DMS114 treated with DMSO at 0.1 percent for 48 hours (cell line): ENCODE measurements around the gene ATP13A3.

Experiments used
- DNase-seq: peaks from one replicate; lab custom pipeline; 2025; ENCODE audit not compliant: unreplicated experiment; lab: John Stamatoyannopoulos, UW

The ATP13A3 gene

GRCh38 chr3:194446172-194446571, 40.6 kb downstream of the ATP13A3 start:
- no peak for DNase-seq

GRCh38 chr3:194443901-194444300, 42.9 kb downstream of the ATP13A3 start:
- DNase-seq: no peak

GRCh38 chr3:194440756-194441155, 46.0 kb downstream of the ATP13A3 start:
- no peak for DNase-seq

GRCh38 chr3:194439881-194440550, 46.8 kb downstream of the ATP13A3 start:
- DNase-seq: no peak

DNA sequence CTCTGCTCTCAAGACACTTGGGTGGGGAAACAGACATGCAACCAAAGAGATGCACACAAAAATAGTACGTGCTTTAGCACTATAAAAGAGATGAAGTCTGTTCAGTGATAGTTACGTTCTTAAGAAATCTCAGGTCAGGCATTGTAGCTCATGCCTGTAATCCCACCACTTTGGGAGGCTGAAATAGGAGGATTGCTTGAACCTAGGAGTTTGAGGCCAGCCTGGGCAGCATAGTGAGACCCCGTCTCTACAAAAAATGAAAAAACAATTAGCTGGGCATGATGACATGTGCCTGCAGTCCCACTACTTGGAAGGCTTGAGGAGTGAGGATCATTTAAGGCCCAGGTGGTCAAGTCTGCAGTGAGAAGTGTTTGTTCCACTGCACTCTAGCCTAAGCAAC, 52.3 kb downstream of the ATP13A3 start:
- no peak for DNase-seq

GRCh38 chr3:194431554-194431953, 55.2 kb downstream of the ATP13A3 start:
- DNase-seq: no peak

- DNase-seq: no peak
Measured at GRCh38 chr3:194425399-194425798, 61.4 kb downstream of the ATP13A3 start.

- no peak for DNase-seq
Measured at GRCh38 chr3:194424953-194425352, 61.8 kb downstream of the ATP13A3 start.

DNA sequence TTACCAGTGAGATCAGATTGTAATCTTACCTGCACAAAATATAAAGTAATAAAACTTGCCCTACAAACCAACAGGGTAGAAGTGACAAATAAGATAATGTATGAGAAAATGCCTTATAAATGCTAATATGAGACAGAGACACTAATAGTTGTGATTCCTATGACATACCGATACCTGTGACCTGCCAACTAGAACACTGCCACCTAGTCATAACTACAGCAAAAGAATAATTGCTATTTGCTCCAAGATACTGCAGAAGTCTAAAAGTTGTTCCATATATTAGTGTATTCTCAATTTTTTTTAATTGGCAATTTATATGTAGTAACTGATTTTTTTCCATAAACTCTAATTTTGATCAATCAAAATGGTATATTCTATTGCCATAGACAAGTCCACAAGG, 62.4 kb downstream of the ATP13A3 start:
- no peak for DNase-seq

DNA sequence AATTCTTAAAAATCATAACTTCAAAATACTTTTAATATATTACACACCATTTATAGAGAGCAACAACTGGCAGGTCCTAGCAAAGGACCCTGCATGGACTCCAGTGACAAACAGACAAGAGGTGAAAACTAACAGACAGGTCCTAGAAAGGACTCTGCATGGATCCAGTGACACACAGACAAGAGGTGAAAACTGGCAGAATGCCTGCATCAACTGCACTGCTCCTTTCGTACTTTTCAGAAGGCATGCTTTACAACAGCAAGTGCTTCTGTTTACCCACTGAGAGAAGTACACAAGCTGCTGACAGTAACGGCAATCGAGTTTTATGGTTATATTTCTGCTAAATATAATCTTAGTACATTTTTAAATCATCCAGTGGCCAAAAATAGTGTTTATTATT, 63.5 kb downstream of the ATP13A3 start:
- DNase-seq: no peak

GRCh38 chr3:194422188-194422587, 64.6 kb downstream of the ATP13A3 start:
- no peak for DNase-seq

GRCh38 chr3:194418671-194419070, 68.1 kb downstream of the ATP13A3 start:
- DNase-seq: no peak

DNA sequence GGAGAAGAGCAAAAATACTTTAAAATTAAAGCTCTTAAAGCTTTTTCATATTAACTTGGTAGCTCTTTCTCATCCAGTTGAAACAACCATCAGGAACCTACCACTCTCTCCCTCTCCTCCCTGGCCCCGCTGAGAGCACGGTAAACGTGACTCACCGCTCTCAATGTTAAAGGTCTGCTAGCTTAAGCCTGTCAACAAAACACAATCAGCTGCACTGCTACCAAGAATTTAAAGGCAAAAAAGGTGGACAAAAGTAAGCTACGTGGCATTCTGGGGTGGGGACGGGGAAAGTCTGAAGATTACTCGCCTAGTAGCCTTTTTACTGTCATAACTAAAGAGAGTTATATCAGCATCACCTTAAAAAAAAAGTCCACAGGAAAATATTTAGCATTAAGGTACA, 79.4 kb downstream of the ATP13A3 start:
- no peak for DNase-seq

- no peak for DNase-seq
Measured at GRCh38 chr3:194405766-194406165, 81.0 kb downstream of the ATP13A3 start.

DNA sequence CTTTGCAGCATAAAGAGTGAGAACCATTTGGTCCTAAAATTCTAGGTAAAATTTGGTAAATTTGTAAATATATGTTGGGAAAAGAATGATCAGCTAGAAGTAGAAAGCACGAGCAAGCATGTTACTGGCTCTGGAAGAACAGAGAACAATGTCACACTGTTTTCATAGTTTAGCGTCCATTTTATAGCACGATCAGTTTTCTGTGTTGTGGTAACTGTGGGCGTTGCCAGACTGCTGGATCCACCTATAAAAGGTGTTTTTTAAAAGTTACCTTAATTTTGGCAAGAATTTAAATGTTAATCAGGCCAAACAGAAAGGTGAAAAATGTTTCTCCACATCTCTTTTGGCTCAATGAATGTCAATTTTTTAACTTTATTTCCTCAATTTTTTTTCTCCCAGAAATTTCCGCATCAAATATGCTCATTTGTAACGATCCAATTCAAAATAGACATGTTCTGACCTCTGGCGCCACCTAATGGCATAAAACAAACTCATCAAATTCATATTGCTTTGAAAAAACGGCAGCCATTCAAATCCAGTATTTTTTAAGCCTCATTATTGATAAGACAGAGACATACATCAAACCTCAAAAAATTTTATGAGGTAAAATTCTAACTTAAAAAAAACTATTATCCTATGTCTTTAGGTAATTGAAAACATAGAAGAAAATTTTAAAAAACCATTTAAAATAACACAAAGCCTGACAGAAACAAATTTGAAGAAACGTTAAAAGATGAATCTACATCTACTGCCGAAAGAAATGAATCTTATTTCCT, 82.2 kb downstream of the ATP13A3 start:
- peak; percentile 52 for DNase-seq

DNA sequence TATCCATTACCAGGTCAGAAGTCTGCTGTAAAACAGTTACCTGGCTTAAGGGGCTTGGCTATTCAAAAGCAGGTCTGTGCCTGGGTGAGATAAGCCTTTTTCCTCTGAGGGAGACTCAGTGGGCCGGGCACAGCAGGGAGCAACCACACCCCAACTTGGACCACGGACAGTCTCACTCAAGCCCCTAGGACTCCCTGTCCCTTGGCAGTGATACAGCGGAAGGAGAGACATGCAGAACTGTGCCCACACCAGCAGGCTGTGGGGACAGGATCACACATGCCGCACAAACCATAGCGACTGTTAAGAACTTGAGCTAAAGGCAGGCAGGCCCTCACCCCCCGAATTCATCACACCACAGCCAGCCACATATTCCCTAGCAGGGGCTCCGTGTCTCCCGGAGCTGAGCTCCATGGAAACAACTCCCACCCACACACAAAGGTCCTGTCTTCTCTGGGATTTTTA, 84.9 kb downstream of the ATP13A3 start:
- DNase-seq: no peak

DNA sequence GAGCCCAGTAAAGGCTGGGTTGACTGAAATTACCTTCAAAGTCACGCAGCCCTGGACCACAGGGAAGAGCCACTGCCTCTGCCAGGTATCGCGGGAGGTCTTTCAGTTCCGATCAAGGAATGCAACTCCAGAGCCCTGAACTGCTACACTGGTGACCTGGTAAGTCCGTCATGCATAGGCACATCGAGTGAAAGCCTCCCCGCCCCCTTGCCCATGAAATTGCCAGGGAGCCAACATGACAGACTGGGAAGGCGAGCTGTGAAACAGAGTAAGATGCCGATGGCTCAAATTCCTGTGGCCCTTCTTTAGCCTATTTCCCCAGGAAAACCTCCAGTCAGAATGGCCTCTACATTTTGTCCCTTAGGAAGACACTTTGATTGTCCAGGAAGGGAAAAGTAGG, 85.5 kb downstream of the ATP13A3 start:
- DNase-seq: no peak

DNA sequence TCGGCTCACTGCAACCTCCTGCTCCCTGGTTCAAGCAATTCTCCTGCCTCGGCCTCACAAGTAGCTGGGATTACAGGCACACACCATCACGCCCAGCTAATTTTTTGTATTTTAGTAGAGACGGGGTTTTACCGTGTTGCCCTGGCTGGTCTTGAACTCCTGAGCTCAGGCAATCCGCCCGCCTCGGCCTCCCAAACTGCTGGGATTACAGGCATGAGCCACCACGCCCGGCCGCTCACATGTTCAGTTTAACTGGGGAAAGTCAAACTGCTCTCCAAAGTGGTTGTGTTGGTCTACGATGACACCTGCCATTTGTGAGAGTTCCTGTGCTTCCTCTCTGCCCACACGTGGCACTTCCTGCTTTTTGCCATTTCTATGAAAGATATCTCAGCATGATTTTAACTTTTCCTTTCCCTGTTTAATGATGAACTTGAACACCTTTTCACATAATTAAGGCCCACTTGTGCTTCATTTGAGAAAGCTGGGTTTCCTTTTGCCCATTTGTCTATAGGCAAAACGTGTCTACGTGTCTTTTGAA, 86.9 kb downstream of the ATP13A3 start:
- DNase-seq: no peak

- DNase-seq: no peak
Measured at GRCh38 chr3:194399166-194399565, 87.6 kb downstream of the ATP13A3 start, which contains the start of gene GP5. GP5 (minus strand) TSS chr3:194399266; CDS start chr3:194398282, 984 bp downstream.

GRCh38 chr3:194397757-194398312, 89.0 kb downstream of the ATP13A3 start:
- DNase-seq: no peak

DNA sequence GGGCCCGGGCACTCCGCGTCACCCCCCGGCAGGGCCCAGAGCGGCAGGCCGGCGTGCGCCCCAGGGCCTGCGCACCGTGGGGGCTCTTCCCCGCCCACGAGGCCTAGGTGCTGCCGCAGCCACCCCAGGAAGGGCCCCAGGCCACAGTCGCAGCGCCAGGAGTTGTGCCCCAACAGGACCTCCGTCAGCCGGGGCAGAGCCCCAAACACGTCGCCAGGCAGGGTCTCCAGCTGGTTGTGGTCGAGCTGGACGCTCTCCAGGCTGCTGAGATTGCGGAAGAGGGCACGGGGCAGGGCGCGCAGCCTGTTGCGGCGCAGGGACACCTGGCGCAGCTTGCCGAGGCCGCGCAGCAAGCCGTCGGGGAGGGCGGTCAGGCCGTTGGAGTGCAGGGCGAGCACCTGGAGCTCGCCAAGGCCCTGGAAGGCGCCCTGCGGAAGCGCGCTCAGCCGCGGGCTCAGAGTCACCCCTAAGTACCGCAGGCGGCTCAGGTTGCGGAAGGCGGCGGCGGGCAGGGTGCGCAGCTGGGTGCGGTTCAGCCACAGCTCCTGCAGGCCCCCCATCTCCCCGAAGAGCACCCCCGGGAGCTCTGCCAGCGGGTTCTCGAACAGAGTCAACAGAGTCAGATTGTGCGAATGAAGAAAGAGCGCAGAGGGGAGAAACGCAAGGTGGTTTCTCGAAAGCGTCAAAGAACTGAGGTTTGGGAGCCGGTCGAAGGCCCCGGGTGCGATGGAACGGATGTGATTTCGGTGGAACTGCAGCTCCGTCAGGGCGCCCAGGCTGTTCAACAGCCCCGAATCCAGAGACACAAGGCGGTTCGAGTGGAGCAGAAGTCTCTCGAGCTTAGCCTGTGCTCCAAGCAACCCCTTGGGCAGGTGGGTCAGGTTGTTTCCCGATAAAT, 89.7 kb downstream of the ATP13A3 start:
- no peak for DNase-seq
